ENCODE data around the gene RXRA.
A peak's percentile ranks its signal among the peaks of the same experiment; 100 is the strongest.

Gene RXRA

DNA sequence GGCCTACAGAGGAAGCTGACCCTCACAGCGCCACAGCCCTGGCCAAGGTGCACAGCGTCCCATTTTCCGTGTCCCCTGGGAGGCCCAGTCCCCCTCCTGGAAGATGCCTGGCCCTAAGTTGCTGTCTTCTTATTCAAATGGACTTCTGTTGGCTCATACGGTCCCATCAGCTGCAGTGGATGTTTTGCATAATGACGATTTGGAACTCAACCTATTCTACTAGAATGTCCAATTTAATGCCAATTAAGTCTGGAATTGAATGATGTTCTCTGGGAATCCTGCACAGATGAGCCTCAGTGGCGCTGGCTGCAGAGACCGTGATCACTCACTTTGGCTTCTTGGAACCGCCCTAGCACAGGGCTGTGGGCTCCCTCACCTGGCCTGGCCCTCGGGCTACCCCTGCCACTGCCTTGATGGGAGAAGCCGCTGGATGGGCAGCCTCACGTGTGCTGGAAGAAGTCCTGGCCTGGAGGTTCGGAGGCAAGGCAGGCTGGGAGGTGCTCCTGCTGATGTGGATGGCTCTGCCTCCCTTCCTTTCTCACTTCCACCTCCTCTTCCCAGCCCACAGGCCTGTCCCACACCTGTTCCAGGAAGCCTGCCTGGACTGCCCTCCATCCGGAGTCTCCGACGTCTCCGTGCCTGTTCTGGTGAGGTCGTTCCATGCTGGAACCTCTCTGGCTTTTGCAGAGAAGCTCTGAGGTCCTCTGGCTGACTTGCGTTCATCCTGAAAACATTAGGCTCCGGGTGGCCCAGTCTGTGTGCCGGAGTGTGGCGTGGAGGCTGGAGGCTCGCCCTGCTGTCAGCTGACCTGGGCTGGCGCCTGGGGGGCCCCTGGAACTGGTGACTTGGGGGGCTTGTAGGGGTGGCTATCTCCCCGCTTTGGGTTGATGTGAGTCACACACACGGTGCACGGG lies 147.1 kb downstream of the RXRA start:
- DNase-seq (ENCODE audit: low read depth): no peak

DNA sequence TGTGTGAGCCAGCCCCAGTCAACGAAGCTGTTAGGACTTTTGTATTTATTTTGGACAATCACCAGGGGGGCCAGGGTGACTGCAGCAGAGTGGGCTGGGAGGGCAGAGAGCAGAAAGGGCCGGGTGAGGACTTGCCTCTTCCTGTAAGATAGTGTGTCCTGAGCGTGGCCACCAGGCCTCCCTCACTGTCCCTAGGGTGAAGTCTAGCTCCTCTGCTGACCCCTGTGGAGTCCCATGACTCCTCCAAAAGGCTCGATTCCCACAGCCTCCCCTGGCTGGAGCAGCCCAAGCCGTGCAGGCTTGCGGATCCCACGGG lies 147.8 kb downstream of the RXRA start:
- DNase-seq (ENCODE audit: low read depth): peak; percentile 31

DNA sequence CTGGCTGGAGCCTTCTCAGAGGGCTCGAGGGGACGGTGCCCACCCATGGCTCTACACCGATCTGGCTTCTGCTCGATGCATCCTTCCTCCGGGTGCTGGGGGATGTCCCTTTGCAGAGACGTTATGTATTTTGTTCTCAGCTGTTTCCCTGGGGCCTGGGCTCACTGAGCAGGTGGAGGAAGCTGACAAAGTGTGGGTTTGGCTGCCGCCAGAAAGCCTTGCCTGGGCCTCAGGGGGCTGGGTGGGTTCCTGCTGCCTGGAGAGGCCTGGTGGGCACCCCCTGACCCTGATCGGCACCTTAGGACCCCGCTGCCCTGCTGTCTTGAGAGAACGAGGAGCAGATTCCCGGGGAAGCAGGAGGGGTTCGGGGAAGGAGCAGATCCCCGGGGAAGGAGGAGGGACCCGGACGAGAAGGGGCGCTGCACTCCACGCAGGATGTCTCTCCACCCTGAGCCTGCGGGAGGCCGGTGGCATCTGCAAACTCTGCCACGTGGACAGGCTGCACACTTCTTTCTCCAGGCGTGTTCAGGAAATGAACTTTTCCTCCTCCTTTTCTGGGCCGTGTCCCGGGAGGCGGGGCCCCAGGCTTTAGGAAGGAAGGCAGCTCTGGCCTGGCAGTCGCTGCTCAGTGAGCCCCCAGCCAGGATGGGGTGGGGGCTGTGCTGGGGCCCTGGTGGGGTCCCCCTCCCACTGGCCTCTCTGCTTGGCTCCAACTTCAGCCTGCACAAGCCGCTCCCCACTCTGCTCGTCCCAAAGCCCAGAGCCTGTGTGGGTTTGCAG lies 148.9 kb downstream of the RXRA start:
- DNase-seq (ENCODE audit: low read depth): peak; percentile 82

DNA sequence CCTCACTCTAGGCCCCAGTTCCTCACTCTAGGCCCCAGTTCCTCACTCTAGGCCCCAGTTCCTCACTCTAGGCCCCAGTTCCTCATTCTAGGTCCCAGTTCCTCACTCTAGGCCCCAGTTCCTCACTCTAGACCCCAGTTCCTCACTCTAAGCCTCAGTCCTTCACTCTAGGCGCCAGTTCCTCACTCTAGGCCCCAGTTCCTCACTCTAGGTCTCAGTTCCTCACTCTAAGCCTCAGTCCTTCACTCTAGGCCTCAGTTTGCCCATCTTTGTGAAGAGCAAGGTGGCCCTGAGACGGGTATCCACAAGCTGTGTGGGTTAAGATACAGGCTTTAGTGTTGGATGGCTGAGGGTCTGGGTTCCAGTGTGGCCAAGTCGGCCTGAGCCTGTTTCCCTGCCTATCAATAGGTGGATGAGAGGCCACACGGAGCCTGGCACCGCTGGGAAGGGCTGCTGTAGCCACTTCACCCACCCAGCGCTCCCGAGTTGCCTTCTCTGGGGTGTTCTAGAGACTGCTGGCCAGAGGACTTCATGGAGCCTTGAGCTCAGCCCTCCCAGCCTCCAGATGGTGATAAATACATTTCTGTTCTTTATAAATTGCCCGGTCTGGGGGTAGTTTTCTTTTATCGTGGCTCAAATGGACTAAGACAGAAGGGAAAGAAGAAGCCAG lies 150.2 kb downstream of the RXRA start:
- no peak for DNase-seq (ENCODE audit: low read depth)

DNA sequence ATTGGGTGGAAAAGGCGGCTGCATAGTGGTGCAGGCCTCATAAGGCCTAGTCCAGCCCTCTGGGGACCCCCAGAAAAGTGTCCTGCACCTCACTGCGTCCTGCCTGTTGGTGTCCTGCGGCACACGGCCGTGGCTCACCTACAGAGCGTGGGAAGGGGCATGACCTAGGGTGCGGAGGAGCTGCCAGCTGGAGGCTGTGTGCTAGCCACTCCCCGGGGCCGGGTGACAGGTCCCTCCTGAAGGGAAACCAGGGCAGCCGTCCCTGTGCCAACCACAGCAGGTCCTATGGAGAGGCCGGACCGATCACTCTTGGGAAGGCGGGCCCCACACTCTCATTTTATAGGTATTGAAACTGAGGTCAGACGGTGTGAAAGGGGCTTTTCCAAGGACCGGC lies 150.7 kb downstream of the RXRA start:
- no peak for DNase-seq (ENCODE audit: low read depth)

DNA sequence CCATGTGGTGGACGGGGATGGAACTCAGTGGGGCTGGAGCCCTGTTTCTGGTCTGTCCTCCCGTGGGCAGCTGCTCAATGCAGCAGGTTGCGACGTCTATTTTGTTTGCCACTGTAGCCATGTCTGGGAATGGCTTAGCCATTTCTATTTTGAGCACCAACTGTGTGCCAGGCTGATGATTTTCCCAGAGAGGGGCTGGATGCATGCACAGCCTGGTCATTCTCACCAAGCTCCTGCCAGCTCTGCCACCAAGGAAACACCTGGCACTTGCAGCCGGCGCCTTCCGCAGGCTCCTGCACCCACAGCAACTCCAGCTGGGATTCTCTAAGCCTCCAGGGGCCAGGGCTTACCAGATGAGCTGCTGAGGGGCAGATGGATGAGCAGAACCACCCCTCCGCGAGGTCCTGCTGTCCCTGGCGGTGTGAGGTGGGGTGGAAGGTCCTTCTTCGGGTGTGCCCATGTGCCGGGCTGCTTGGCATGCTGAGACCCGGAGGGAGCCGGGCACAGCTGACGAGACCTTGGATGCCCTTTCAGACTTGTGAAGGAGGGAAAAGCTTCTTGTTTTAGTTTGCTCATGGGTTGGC lies 151.2 kb downstream of the RXRA start:
- DNase-seq (ENCODE audit: low read depth): no peak

DNA sequence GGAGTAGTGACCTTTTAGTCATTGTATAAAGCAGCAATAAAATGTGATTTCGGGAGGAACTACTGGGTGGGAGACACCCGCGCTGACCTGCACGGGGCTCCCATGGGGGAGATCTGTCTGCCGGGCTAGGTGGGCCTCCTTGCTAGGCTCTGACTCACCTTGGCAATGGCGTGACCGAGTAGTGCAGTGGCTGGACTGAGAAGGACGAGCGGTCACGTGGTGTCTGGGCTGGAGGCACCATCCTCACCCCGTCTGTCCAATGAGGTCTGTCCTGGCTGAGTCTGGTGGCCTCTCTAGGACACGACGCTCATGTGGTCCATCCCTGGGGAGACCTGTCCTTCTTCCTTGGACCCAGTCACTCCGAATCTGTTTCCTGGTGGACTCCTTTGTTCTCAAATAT lies 151.7 kb downstream of the RXRA start:
- no peak for DNase-seq (ENCODE audit: low read depth)

DNA sequence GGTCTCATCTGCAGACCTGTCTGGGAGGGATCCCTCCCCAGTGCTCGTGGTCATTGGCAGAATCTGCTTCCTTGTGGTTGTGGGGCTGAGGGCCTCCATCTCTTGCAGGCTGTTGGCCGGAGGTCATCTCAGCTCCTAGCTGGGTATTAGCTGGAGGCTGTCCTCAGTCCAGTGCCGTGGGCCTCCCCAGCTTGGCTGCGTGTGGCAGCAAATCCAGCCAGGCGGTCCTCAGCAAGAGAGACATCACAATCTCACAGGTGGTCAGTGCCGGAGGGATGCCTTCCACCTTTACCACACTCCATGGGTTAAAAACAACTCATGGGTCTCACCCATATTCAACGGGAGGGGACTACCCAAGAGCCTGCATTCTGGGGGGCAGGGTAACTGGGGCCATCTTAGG lies 155.5 kb downstream of the RXRA start:
- DNase-seq (ENCODE audit: low read depth): no peak

DNA sequence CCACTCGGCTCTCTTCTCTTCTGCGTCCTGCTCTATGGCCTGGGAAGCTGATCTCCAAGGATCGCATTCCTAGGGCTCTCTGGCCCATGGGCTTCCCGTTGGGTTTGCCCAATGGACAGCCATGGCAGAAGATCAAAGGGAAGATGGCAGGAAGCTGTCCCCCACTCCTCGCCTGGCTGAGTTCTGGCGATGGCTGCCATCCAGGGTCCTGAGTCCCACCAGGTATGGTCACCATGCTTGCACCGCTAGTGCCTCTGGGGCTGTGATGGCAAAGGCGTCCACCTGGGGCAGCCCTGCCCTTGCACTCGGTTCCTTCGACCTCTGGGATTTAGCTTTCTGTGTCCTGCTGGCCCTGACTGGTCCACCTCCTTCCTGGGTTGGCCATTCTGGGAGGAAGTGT lies 156.0 kb downstream of the RXRA start:
- DNase-seq (ENCODE audit: low read depth): no peak

DNA sequence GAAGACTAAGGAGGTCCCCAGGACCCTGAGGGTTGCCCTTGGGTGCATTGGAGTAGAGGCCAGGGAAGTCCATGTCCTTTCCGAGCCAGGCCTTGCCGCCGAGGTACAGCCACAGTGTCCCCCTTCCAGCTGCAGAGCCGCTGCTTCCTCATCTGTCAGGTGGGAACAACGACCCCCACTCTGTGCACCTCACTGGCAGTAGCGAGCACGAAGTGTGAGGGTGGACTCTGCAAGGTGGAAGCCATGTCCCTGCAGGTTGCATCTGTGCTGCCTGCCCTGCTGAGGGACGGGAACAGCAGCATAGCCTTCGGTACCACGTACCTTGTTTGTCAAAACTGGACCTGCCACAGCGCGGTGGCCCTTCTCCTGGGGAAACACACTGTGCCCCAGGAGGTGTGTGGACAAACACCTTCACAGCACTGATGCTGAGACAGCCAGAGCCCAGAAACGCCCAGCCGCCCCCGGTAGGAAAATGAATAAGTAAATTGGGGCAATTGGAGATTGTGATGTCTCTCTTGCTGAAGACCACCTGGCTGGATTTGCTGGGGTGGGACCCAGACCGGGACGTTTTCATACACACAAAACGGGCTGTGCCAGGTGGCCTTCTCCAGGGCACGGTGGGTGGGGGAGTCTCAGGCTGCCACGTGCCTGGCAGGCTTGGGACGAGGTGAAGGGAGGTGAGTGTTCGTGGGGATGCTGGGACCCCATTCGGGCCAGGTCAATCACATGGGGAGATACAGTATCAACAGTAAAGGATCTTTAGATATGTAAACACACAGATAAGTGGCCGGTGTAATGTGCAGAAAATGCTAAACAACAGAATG lies 157.3 kb downstream of the RXRA start:
- DNase-seq (ENCODE audit: low read depth): no peak

DNA sequence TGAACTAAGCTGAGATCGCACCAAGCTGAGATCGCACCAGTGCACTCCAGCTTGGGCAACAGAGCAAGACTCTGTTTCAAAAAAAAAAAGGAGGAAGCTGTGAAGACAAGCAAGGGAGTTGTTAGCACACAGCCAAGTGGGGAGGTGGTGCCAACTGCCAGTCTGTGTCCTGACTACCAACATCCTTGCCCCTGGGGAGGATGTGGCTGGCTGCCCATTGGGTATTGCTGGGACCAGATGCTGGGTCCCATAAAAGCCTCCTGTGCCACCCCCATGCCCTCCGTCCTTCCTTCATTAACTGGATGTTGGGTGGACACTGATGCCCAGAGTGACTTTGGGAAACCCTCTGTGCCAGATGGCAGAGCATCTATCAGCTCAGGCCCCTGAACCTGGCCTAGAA lies 158.2 kb downstream of the RXRA start:
- DNase-seq (ENCODE audit: low read depth): no peak

DNA sequence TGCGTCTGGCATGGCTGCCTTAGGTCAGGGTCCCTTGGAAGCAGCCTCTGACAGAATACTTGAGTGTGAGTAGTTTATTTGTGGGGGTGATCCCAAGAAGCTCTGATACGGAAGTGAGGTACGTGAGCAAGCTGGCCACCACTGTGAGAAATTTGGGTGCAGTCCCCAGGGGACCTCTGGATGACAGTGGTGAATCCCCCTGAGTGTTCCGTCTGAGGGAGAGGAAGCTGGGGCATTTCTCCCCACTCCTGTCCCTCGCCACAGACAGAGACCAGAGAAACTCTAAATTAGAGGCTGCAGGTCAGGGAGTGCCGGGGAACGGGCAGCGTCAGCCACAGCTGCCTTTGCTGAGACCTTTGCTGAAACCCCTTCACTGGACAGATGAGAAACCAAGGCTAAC lies 159.4 kb downstream of the RXRA start:
- DNase-seq (ENCODE audit: low read depth): no peak

DNA sequence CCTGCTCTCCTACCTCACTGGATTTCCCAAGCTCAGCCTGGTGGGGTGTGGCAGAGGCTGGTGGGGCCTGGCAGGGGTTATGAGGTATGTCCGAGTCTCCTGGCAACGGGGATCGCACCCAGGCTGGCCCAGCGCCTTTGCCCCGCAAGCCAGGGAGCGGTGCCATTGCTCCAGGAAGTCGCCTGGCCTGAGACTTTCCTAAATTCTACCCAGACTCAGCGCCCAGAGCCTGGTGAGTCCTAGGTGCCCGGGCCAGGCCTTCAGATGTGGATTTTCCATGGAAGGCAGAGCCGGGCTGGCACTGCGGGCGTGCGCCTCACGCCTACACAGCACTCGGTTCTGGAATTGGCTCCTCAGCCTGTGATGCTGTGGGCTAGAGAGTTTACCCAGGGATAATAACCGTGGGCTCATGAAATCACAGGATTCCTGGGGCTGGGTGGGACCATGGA lies 159.9 kb downstream of the RXRA start:
- DNase-seq (ENCODE audit: low read depth): no peak

DNA sequence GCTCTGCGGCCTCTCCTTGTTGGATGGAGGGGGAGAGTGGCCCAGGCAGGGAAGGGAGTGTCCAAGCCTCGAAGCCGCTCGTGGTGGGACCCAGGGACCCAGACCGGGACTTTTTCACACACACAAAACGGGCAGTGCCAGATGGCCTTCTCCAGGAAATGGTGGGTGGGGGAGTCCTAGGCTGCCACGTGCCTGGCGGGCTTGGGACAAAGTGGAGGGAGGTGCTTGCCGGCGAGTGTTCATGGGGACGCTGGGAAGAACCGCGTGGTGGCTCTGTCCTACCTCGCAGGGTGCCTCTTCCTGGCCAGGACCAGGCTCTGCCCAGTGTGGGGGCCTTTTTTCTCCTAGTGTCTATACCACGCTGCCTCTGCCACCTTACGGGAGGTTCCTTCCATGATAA lies 160.3 kb downstream of the RXRA start:
- DNase-seq (ENCODE audit: low read depth): no peak
